ENCODE results near the gene MRPS35.
A peak's percentile ranks its signal among the peaks of the same experiment; 100 is the strongest.

Gene MRPS35

GRCh38 chr12:27772328-27773049, 61.9 kb downstream of the MRPS35 start:
- DNase-seq (ENCODE audit: low spot score) = no peak

DNA sequence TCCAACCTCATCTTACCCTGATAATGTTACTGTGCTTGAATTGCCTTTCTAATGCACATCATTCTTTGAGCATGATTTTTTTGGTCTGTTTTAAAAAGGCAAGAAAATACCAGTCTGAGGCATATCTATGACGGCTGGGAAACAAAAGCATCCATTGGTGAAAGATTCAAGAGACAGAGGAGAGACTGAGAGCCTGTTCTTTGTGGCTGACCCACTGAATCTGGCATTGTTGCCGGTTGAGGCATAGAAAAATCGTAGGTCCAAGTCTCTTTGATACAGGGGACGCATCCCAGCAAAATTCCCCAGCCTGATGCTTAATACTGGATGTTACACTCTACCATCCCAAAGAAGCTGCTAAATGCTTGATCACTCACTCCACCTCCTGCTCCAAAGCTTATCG, 66.5 kb downstream of the MRPS35 start:
- DNase-seq (ENCODE audit: low spot score) = no peak

- no peak for DNase-seq (ENCODE audit: low spot score)
Observed at GRCh38 chr12:27778206-27778605, 67.6 kb downstream of the MRPS35 start.

DNA sequence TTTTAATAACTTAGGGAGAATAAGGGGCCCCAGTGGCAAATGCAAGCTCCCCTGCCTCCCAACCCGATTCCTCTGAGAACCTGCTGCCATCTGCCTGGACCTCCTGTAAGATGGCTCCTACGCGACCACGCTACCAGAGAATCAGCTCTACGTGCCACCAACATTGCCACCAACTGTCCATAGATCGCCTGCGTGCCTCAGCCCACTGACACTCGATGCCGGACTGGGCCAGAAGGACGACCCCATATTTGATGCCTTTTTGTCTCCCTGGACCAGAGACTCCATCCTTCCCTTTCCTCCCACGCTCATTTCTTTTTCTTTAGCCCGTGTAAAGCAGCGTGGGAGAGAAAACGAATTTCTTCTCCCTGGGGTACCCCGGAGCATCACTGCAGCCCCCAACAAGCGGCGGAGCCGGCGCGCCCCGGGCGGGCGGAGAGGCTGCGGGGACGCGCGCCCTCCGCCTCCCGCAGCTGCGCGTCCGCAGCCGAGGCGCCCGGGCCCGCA, 68.8 kb downstream of the MRPS35 start:
- no peak for DNase-seq (ENCODE audit: low spot score)

DNA sequence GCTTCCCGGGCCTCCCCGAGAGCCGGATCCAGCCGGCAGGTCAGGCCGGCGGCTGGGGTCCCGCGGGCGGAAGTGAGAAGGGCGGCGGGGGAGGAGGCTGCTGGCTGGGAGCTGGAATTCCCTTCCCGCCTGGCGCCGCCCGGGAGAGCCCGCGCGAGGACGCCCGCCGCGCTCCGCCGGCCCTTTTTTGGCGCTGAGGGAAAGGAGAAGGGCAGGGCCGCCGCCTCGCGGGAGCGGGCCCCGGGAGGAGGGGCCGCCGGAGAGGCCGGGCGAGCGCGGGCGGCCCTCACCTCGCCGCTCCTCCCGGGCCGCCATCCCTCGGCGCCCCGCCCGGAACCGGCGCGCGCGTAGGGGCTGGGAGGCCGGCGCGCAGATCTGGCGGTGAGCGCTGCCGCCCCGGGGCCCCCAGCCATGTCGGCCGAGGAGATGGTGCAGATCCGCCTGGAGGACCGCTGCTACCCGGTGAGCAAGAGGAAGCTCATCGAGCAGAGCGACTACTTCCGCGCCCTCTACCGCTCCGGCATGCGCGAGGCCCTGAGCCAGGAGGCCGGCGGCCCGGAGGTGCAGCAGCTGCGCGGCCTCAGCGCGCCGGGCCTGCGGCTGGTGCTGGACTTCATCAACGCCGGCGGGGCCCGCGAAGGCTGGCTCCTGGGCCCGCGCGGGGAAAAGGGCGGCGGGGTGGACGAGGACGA, 69.4 kb downstream of the MRPS35 start, which contains the start of the genes KLHL42 and MANSC4:
TSS of gene KLHL42 (plus strand) at position 314 of the 692 bp plus-strand sequence. CDS start at position 412, 98 bp downstream.
TSS of gene MANSC4 (minus strand) at position 317 of the 692 bp plus-strand sequence. CDS start 8,960 bp downstream, outside the sequence.
- DNase-seq (ENCODE audit: low spot score) = peak; percentile 69

DNA sequence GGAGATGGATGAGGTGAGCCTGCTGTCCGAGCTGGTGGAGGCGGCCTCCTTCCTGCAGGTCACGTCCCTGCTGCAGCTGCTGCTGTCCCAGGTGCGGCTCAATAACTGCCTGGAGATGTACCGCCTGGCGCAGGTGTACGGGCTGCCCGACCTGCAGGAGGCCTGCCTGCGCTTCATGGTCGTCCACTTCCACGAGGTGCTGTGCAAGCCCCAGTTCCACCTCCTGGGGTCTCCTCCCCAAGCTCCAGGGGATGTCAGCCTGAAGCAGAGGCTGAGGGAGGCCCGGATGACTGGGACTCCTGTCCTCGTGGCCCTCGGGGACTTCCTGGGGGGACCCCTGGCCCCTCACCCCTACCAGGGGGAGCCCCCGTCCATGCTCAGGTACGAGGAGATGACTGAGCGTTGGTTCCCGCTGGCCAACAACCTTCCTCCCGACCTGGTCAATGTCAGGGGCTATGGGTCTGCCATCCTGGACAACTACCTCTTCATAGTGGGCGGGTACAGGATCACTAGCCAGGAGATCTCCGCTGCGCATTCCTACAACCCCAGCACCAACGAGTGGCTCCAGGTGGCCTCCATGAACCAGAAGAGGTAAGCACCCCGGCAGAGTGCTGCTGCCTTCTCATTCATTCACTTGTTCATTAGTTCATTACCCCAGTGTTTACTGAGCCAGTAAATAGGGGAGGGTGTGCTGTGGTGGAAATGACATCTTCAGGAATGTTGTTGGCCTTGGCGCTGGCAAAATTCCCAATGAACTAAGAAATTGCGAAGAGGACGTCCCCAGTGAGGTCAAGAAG, 70.2 kb downstream of the MRPS35 start:
- peak; percentile 32 for DNase-seq (ENCODE audit: low spot score)

DNA sequence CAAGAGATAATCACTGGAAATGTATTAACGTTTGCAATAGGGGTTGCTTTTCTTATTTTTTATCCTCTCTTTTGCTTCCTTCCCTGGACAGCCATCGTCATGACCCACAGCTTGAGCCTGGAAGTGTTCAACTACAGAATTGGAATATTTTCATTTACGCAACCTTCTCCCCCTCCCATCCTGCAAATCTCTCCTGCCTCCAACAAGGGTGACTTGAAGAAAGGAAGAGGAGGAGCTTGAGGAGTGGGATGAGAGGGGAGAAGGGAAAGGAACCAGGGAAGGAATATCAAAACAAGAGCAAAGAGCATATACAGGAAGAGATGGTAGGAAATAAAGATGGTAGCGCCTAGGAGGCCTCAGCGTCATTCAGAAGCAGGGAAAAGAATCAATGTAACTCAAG, 71.0 kb downstream of the MRPS35 start:
- no peak for DNase-seq (ENCODE audit: low spot score)

- no peak for DNase-seq (ENCODE audit: low spot score)
Observed at GRCh38 chr12:27782481-27782880, 71.8 kb downstream of the MRPS35 start.

- DNase-seq (ENCODE audit: low spot score) = no peak
Observed at GRCh38 chr12:27785882-27786570, 75.4 kb downstream of the MRPS35 start.

GRCh38 chr12:27787559-27787958, 76.9 kb downstream of the MRPS35 start:
- DNase-seq (ENCODE audit: low spot score) = no peak

DNA sequence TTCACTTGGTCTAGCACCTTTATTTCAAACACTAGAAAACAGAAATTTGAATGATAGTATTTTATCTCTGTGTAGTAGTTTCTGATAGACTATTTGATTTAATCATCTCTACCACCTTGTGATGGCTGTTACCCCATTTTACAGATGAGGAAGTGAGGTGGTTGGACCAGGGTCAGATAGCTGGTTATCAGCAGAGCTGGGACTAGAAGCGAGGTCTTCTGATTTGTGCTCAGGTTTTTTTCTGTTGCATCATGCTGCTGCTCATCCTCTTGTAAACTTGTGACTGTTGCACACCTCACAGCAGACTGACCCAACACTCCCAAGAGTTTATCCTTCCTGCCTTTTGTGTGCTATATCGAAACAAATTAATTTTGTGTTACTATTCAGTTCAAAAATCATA, 79.5 kb downstream of the MRPS35 start:
- DNase-seq (ENCODE audit: low spot score) = no peak

DNA sequence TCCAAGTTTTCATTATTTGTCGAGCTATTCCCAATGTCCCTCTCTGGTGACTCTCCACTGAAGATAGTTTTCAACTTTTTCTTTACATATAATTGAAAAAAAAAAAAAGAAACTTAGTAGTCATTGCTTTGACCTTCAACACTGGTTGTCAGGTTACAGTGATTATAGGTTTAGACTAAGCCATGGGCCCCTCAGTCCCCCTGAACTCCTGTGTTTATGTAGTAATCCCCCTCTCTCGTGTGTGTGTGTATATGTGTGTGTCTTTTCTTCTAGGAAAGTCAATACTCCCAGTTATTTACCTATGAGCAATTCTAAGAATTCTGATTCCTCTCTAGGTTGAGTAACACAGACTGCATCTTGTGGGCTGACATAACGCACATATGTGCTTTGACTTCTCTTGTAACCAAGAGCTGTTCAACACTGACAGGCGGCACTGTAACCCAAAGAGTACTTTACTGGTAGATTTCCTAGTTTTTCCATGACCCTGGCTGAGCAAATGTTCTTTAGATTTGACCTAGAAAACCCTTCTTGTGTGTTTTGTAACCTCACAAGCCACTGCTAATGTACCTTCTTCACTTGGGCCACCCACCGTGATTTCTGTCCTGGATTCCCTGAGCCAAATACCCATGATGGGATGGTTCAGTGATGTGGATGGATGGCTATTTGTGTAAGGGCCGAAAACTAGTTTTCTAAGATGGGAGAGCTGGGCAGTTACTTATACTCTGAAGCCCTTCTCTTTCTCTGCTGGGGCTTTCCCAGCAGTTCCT, 84.4 kb downstream of the MRPS35 start:
- DNase-seq (ENCODE audit: low spot score) = no peak

DNA sequence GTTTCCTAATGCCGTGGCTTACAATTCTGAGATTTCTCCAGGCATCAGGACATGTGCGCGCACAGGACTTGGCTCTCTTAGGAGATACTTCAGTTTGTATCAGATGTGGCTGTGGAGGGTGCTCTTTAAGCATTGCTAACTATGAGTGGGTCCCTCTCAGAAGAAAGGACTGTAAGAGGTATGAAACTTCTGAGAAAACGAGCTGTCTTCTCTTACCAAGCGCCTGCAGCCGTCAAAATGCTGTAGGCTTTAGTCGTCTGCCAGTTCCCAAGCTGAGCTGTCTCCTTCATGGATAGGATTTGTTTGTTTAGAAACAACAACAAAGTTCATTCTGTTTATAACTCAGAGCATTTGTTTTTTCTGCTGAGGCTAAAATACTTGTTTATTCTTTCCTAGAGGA, 85.5 kb downstream of the MRPS35 start:
- no peak for DNase-seq (ENCODE audit: low spot score)

- no peak for DNase-seq (ENCODE audit: low spot score)
Observed at GRCh38 chr12:27797301-27798025, 86.8 kb downstream of the MRPS35 start.

DNA sequence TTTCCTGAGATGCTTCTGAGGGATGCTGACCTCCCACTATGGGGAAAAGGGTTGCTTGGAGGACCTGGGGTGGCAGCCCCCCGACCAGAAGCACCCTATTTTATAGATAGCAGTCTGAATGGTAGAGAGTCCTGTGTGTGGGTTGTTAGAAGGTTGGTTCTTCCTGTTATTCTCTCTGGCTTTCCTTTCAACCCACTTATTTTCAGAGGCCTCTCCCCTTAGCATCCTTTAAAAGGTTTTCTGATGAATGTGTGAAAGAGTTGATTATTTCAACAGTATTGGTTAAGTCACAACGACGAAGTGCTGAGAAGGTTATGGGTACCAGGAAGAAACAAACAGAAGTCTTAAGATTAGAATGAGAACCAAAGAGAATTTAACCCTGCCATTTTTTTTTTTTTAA, 90.2 kb downstream of the MRPS35 start:
- no peak for DNase-seq (ENCODE audit: low spot score)

DNA sequence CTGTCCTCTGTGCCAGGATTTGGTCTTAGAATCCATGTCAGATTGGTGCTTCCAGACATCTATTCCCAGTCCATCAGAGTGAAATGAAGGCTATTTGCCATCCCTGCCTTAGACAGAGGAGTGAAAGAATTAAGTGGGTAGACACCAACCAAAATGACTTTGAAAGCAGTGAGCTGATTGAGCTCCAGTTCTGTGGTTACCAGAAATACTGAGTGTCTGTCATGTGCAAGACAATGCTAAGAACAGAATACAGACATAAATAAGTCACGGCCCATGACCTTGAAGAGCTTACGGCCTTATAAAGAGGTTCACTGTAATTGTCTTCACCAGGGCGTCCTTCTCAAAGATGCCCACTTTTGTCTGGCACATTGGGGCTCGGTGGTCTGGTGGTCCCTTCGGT, 91.0 kb downstream of the MRPS35 start:
- no peak for DNase-seq (ENCODE audit: low spot score)

- DNase-seq (ENCODE audit: low spot score) = no peak
Observed at GRCh38 chr12:27802511-27802910, 91.9 kb downstream of the MRPS35 start.

GRCh38 chr12:27802936-27803335, 92.3 kb downstream of the MRPS35 start:
- no peak for DNase-seq (ENCODE audit: low spot score)

DNA sequence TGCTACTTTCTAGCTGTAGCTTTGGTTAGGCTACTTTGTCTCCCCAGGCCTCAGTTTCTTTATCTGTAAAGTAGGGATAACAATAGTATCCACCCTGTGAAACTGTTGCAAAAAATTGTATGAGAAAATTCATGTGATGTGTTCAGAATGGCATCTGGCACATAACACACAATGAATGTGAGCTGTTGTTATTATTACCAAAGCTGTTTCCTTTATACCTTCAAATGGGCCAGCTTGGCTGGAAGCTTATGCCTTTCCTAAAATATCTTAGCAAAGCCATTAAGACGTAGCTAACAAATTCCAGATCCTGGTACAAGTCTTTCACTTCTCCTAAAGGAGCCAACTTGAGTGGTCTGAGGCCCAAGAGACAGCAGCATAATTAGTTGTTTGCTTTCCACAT, 94.6 kb downstream of the MRPS35 start:
- no peak for DNase-seq (ENCODE audit: low spot score)

Measured in CD4-positive, alpha-beta T cell treated with Interleukin-2 at 100 ng/mL for 4 hours (primary cell).